ENCODE results near the gene BZW1. TPM values are rescaled to one million over a fixed set of nuclear protein-coding genes. Genes with fewer than 3 reads are reported as not detected.

The BZW1 gene
- total RNA-seq, 1 donor from 2014 or later, result 233 TPM

GRCh38 chr2:200777275-200777674 lies 34.4 kb upstream of the BZW1 start:
- Mint-ChIP-seq H3K4me1 (no peaks in the 10 kb centered on the region), H3K27me3 (ENCODE audit: low read depth) (peaks cover 4% of the 10 kb centered on the region), H3K4me3 (no peak overlapping the region), H3K9me3 (peaks cover 11% of the 10 kb centered on the region), H3K27ac (no peak overlapping the region), H3K36me3 (no peaks in the 10 kb centered on the region)
- DNase-seq (ENCODE audit: low spot score in 2 of 2, unreplicated experiment in 2 of 2), result no peak
- no peak for TF ChIP-seq CTCF (IDR thresholded peaks at IDR 0.05; ENCODE audit: unreplicated experiment)

- no peak for DNase-seq (ENCODE audit: low spot score in 2 of 2, unreplicated experiment in 2 of 2)
- no peak overlapping the region for H3K4me3 Mint-ChIP-seq
- peaks cover 2% of the 10 kb centered on the region for H3K27me3 Mint-ChIP-seq (ENCODE audit: low read depth)
- no peak for TF ChIP-seq CTCF (IDR thresholded peaks at IDR 0.05; ENCODE audit: unreplicated experiment)
- peaks cover 4% of the 10 kb centered on the region for H3K9me3 Mint-ChIP-seq
- no peaks in the 10 kb centered on the region for H3K36me3 Mint-ChIP-seq
- no peaks in the 10 kb centered on the region for H3K4me1 Mint-ChIP-seq
- no peak overlapping the region for H3K27ac Mint-ChIP-seq
Measured at GRCh38 chr2:200778038-200778437, 33.7 kb upstream of the BZW1 start.

GRCh38 chr2:200779214-200779613 lies 32.5 kb upstream of the BZW1 start:
- H3K4me1 Mint-ChIP-seq, result no peaks in the 10 kb centered on the region
- TF ChIP-seq CTCF (IDR thresholded peaks at IDR 0.05; ENCODE audit: unreplicated experiment), result no peak
- H3K27me3 Mint-ChIP-seq (ENCODE audit: low read depth), result peaks cover 2% of the 10 kb centered on the region
- DNase-seq (ENCODE audit: low spot score in 2 of 2, unreplicated experiment in 2 of 2), result no peak
- no peak overlapping the region for H3K27ac Mint-ChIP-seq
- no peaks in the 10 kb centered on the region for H3K9me3 Mint-ChIP-seq
- H3K36me3 Mint-ChIP-seq, result no peaks in the 10 kb centered on the region
- H3K4me3 Mint-ChIP-seq, result no peak overlapping the region

GRCh38 chr2:200781616-200782015 lies 30.1 kb upstream of the BZW1 start:
- no peak for TF ChIP-seq CTCF (IDR thresholded peaks at IDR 0.05; ENCODE audit: unreplicated experiment)
- Mint-ChIP-seq H3K4me1 (peaks cover 3% of the 10 kb centered on the region), H3K9me3 (no peaks in the 10 kb centered on the region), H3K4me3 (no peak overlapping the region), H3K27ac (no peak overlapping the region), H3K27me3 (ENCODE audit: low read depth) (peaks cover 3% of the 10 kb centered on the region), H3K36me3 (no peaks in the 10 kb centered on the region)
- no peak for DNase-seq (ENCODE audit: low spot score in 2 of 2, unreplicated experiment in 2 of 2)

GRCh38 chr2:200782251-200782650 lies 29.5 kb upstream of the BZW1 start:
- no peak for DNase-seq (ENCODE audit: low spot score in 2 of 2, unreplicated experiment in 2 of 2)
- Mint-ChIP-seq H3K9me3 (no peaks in the 10 kb centered on the region), H3K4me3 (no peak overlapping the region), H3K4me1 (peaks cover 7% of the 10 kb centered on the region), H3K27ac (no peak overlapping the region), H3K27me3 (ENCODE audit: low read depth) (peaks cover 3% of the 10 kb centered on the region), H3K36me3 (no peaks in the 10 kb centered on the region)
- no peak for TF ChIP-seq CTCF (IDR thresholded peaks at IDR 0.05; ENCODE audit: unreplicated experiment)

- H3K9me3 Mint-ChIP-seq, result no peaks in the 10 kb centered on the region
- H3K4me1 Mint-ChIP-seq, result peaks cover 18% of the 10 kb centered on the region
- no peak overlapping the region for H3K4me3 Mint-ChIP-seq
- DNase-seq (ENCODE audit: low spot score in 2 of 2, unreplicated experiment in 2 of 2), result no peak
- no peak for TF ChIP-seq CTCF (IDR thresholded peaks at IDR 0.05; ENCODE audit: unreplicated experiment)
- no peaks in the 10 kb centered on the region for H3K36me3 Mint-ChIP-seq
- peaks cover 2% of the 10 kb centered on the region for H3K27me3 Mint-ChIP-seq (ENCODE audit: low read depth)
- no peak overlapping the region for H3K27ac Mint-ChIP-seq
Measured at GRCh38 chr2:200784215-200784614, 27.5 kb upstream of the BZW1 start.
